RWPE1 (cell line): ENCODE data around the gene GSG1L.

ENCODE experiments used
- CTCF ChIA-PET: fragments of 350-600 bp; sonication (Branson Sonifier 250); formaldehyde crosslinking; extraction: SDS; loops from one replicate; lab custom pipeline; 2021; lab: Yijun Ruan, JAX
- POLR2A ChIA-PET: fragments of 400-600 bp; formaldehyde crosslinking; extraction: SDS; loops from one replicate; lab custom pipeline; 2020; ENCODE audit warnings: antibody characterized with exemption; ENCODE audit not compliant: low non-redundant PET; lab: Yijun Ruan, JAX
- DNase-seq: peaks from one replicate; pipeline ENCODE4 v3.0.0; 2012; ENCODE audit warnings: low spot score
- H3K27ac ChIP-seq: fragments of 450-650 bp; 2 replicates; pipeline ENCODE4 v1.5.1; 2017
- TF ChIP-seq, protein P1 (sequence below): fragments of 450-650 bp; conservative IDR thresholded peaks from 2 replicates; pipeline ENCODE4 v1.5.1; 2017; ENCODE audit warnings: low read depth, mild to moderate bottlenecking

GSG1L gene

DNA sequence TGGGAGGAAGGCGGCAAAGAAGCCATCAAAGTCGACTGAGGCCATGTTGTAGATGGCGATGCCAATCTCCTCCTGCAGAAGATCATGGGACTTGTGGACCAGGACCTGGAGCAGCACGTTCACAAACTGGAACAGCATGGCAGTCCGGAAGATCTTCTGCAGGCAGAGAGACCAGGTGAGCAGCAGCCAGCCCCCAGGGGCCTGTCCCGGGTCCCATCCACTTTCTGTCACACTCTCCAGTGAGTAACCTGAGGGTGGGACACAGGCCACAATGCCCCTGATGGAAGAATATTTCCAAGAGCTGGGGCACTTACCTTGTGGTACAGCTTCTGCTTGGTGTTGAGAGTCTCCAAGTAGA, 38.0 kb upstream of the GSG1L start:
- ChIA-PET CTCF (no interaction called here), POLR2A (no interaction called here)
- TF ChIP-seq, protein P1, sequence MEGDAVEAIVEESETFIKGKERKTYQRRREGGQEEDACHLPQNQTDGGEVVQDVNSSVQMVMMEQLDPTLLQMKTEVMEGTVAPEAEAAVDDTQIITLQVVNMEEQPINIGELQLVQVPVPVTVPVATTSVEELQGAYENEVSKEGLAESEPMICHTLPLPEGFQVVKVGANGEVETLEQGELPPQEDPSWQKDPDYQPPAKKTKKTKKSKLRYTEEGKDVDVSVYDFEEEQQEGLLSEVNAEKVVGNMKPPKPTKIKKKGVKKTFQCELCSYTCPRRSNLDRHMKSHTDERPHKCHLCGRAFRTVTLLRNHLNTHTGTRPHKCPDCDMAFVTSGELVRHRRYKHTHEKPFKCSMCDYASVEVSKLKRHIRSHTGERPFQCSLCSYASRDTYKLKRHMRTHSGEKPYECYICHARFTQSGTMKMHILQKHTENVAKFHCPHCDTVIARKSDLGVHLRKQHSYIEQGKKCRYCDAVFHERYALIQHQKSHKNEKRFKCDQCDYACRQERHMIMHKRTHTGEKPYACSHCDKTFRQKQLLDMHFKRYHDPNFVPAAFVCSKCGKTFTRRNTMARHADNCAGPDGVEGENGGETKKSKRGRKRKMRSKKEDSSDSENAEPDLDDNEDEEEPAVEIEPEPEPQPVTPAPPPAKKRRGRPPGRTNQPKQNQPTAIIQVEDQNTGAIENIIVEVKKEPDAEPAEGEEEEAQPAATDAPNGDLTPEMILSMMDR: no peak
- no peak overlapping the region for H3K27ac ChIP-seq
- no peak for DNase-seq

DNA sequence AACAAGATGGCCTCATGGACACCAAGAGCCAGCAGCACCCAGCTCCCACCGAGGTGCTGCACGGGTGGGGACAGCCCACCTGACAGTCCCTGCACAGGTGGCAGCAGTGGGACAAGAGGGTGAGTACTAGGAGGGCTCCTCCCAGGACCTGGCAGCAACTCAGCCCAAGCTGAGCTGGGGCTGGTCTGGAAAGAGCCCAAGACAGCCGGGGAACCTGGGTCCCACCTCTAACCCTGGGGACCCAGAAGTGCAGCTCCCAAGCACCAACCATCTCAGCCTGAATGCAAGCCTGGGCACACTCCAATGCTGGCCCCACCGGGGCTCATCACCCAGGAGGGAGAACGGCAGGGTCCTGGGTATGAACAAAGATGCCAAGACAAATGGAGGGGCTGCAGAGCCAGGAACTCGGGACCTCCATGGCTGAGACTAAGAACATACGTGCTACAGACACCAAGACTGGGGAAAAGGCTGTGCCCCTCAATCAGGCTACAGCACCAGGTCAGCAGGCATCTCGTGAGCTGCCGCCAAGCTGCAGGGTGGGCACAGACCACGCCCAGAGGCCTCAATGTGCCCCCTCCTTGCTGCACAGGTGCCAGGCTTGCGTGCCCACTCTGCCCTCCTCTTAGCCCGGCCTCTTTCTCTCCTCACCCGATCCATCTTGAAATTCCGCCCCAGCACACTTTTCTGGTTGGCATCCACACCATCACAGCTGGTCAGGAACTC, 37.5 kb upstream of the GSG1L start:
- no peak overlapping the region for H3K27ac ChIP-seq
- ChIA-PET CTCF (no interaction called here), POLR2A (no interaction called here)
- TF ChIP-seq, protein P1: no peak
- no peak for DNase-seq

DNA sequence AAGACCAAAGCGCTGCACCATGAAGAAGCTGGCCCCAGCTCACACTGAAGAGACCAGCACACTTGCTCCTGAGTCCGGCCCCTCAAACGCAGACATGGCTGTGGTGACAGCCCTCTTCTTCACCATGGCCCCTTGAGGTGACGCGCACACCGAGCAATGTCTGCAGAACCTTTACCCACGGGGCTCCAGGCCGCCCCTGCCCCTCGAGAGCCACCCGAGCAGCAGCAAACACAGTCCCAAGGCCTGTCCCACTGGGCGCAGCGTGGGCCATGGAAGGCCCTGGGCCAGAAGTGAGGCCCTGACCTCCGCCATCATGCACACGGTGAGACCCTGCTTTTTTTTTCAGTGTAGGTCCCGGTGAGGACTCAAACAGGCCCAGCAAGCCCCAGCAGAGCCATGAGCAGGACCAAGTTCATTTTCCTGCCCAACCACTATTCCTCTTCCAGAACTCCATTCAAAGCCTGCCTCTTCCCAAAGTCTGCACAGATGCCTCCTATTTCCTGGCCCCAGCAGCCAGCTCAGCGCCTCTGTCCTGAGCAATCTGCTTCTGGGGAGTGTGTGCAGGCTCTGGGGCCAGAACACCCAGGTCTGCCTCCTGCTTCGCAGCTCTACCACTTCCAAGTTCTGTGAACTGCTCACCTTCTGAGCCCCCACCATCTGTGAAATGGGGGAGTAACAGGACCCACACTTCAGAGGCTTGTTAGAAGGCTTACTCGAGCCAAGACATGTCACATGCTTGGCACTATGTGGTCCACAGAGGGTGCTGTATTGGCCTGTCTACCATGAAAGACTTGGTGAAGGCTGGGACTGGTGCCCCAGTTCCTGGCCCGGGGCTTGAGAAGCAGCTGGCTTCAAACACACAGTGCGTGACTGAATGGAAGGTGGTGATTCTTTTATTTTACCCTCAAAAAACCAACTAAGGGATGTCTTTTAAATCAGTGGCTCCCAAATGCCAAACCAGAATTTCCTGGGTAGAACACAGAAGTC, 35.7 kb upstream of the GSG1L start:
- POLR2A ChIA-PET: no interaction called here
- H3K27ac ChIP-seq: no peak overlapping the region
- DNase-seq: no peak
- TF ChIP-seq, protein P1: no peak
- CTCF ChIA-PET: no interaction called here

DNA sequence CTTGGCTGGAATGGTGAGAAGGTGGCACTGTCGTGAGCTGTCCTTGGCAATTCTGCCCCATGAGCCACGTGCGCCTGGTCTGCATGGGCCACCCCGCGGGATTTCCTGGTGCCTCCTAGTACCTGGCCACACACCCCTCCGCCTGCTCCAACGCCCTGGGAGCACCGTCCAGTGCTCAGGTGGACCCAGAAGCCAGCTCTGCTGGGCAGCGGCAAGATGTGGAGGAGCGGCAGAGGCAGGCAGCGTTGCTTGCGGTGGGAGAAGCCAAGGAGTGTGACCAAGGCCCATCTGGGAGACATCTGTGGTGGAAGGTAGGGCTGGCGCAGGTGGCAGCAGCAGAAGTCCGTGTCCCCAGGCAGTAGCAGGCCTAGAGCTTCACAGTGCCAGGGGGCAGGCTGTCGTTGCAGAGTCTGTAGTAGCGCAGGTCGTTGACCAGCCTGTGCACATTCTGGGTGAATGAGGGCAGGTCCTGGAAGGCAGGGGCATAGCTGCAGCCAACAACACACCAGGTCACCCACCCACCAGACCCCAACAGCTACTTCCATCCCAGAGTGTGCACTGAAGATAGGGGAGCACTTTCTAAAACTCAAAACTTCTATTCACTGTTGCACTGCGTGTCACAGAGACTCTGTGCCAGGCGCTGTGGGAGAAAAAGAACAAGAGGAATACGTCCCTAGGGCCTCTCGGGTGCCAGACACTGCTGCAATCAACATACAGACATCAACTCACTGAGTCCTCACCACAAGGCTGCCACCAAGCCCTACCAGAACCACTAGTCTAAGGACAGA, 34.9 kb upstream of the GSG1L start:
- CTCF ChIA-PET: no interaction called here
- no peak overlapping the region for H3K27ac ChIP-seq
- DNase-seq: no peak
- POLR2A ChIA-PET: no interaction called here
- TF ChIP-seq, protein P1: no peak

DNA sequence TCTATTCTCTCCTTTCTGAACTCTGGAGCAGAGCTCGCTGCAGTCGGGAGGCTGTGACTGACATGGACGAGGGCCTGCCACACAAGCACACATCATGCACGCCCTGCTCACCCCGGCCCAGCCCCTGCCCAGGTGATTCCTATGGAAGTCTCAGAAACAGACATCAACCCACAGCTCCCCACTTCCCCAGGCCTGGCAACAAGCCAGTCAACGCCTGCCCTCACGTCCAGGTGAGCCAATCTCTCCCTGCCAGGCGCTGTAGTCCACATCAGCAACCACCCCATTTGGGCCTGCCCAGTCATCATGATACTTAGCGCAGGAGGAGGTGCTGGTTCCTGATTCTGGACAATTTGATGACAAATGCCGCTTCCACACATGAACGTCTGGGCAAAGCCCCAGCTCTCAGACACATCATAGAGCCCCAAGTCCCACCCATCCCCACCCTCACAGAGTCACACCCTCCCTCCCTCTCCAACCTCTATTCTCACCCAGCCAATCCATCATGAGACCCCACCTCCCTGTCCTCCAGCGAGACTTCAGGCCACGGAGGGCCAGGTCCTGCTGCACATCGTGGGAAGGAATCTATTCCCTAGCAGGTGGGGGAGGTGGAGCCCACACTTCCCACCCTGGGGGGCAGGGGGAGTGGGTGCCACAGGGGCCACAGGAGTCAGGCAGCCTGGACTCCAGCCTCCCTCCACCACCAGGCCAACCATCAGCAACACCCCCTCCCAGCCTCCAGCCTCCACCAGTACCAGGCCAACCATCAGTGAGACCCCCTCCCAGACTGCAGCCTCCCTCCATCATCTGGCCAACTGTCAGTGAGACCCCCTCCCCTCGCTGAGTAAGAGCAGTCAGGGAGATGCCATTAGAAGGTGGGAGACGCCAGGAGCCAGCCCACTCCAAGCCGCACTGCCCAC, 33.7 kb upstream of the GSG1L start:
- no peak for DNase-seq
- no peak overlapping the region for H3K27ac ChIP-seq
- ChIA-PET CTCF (no interaction called here), POLR2A (no interaction called here)
- TF ChIP-seq, protein P1: no peak
